Measurements from ENCODE around the gene MINDY2. TPM values are rescaled to one million over a fixed set of nuclear protein-coding genes. Genes with fewer than 3 reads are reported as not detected.

The MINDY2 gene
- total and polyA plus RNA-seq, 10 of the 15 experiments (the other 5 are each of a cell fraction or from before 2014, with no cell fraction given), result 0.73 to 9.4 (median 3.3) TPM

DNA sequence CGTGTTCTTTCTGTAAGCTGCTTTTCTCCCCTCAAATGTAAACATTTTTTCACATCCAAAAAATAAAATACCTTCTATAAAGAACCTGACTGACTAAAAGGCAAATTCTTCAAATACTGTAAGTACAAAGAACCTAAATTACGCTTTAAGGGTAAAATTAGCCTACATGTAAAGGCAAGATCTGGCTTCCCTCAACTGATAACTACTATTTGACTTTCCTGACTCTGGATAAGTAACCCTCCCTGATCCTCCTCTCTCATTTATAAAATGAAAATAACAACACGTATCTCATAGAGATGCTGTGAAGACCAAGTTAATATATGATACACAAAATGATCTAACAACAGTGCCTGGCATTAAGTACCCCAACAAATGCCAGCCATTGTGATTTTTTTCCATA lies 33.8 kb upstream of the MINDY2 start (continued):
- TF ChIP-seq ETV6 (conservative IDR thresholded peaks at IDR 0.05 in 1 of 2, IDR thresholded peaks at IDR 0.05 in 1 of 2; ENCODE audit: borderline replicate concordance in 1 of 2, low read depth in 1 of 2) (no peak), JUNB (IDR thresholded peaks at IDR 0.05) (no peak), CREB1 (IDR thresholded peaks at IDR 0.05; ENCODE audit: low read depth) (no peak), RFX5 (IDR thresholded peaks at IDR 0.05; ENCODE audit: low read depth, low read length) (no peak), SMAD1 (IDR thresholded peaks at IDR 0.05; ENCODE audit: low read depth, partially characterized antibody) (no peak), EP300 (IDR thresholded peaks at IDR 0.05; ENCODE audit: borderline replicate concordance in 1 of 2, control insufficient read depth in 1 of 2, low read depth in 2 of 2, low read length in 2 of 2) (no peak)
- TF ChIP-seq, protein P1, sequence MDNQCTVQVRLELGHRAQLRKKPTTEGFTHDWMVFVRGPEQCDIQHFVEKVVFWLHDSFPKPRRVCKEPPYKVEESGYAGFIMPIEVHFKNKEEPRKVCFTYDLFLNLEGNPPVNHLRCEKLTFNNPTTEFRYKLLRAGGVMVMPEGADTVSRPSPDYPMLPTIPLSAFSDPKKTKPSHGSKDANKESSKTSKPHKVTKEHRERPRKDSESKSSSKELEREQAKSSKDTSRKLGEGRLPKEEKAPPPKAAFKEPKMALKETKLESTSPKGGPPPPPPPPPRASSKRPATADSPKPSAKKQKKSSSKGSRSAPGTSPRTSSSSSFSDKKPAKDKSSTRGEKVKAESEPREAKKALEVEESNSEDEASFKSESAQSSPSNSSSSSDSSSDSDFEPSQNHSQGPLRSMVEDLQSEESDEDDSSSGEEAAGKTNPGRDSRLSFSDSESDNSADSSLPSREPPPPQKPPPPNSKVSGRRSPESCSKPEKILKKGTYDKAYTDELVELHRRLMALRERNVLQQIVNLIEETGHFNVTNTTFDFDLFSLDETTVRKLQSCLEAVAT (IDR thresholded peaks at IDR 0.05), result no peak

DNA sequence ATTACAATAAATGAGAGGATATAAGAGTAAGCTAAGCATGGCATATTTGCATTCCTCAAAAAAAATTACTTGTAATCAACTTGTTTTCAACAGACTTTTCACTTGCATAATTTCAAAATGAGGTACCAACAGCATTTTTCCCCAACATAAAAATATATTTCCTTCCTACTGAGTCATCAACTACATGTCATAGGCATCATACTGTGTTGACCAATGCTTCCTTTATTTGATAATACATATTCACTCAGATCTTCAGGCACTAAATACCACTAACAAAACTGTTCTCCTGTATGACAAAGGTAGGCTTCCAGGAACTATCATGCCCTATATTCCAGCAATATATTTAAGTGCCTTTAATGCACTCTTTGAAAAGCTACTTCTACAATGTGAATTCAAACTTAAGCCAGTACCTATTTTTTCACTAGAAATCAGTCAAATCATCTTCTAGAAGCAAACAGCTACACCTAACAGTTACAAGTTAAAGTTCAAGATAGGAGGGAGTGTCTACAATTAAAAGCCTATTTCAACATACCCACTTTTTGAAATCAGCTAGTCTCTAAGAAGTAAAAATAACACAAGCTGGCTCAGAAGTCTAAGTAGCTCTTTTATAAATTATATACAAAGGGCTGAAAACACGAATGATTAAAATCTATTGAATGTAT lies 32.9 kb upstream of the MINDY2 start:
- H3K4me1 ChIP-seq (ENCODE audit: control insufficient read depth, insufficient read depth, low read length), result no peaks in the 10 kb centered on the region
- WGBS (ENCODE audit: insufficient coverage, insufficient replicate concordance, low lambda C conversion rate, missing lambda C conversion rate), result 97% methylated on average over 1 of the region's 1 CpG
- FAIRE-seq, result no peak
- TF ChIP-seq SMAD5 (IDR thresholded peaks at IDR 0.05; ENCODE audit: low read depth) (no peak), BHLHE40 (IDR thresholded peaks at IDR 0.05; ENCODE audit: borderline replicate concordance in 1 of 2, low read depth in 2 of 2, low read length in 1 of 2) (no peak), ZNF217 (IDR thresholded peaks at IDR 0.05) (no peak), SIX5 (IDR thresholded peaks at IDR 0.05; ENCODE audit: low read depth, low read length, severe bottlenecking) (no peak)
- TF ChIP-seq, protein P2, sequence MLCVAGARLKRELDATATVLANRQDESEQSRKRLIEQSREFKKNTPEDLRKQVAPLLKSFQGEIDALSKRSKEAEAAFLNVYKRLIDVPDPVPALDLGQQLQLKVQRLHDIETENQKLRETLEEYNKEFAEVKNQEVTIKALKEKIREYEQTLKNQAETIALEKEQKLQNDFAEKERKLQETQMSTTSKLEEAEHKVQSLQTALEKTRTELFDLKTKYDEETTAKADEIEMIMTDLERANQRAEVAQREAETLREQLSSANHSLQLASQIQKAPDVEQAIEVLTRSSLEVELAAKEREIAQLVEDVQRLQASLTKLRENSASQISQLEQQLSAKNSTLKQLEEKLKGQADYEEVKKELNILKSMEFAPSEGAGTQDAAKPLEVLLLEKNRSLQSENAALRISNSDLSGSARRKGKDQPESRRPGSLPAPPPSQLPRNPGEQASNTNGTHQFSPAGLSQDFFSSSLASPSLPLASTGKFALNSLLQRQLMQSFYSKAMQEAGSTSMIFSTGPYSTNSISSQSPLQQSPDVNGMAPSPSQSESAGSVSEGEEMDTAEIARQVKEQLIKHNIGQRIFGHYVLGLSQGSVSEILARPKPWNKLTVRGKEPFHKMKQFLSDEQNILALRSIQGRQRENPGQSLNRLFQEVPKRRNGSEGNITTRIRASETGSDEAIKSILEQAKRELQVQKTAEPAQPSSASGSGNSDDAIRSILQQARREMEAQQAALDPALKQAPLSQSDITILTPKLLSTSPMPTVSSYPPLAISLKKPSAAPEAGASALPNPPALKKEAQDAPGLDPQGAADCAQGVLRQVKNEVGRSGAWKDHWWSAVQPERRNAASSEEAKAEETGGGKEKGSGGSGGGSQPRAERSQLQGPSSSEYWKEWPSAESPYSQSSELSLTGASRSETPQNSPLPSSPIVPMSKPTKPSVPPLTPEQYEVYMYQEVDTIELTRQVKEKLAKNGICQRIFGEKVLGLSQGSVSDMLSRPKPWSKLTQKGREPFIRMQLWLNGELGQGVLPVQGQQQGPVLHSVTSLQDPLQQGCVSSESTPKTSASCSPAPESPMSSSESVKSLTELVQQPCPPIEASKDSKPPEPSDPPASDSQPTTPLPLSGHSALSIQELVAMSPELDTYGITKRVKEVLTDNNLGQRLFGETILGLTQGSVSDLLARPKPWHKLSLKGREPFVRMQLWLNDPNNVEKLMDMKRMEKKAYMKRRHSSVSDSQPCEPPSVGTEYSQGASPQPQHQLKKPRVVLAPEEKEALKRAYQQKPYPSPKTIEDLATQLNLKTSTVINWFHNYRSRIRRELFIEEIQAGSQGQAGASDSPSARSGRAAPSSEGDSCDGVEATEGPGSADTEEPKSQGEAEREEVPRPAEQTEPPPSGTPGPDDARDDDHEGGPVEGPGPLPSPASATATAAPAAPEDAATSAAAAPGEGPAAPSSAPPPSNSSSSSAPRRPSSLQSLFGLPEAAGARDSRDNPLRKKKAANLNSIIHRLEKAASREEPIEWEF (IDR thresholded peaks at IDR 0.05; ENCODE audit: insufficient replicate concordance, low read depth, low read length), result no peak
- TF ChIP-seq, protein P3, sequence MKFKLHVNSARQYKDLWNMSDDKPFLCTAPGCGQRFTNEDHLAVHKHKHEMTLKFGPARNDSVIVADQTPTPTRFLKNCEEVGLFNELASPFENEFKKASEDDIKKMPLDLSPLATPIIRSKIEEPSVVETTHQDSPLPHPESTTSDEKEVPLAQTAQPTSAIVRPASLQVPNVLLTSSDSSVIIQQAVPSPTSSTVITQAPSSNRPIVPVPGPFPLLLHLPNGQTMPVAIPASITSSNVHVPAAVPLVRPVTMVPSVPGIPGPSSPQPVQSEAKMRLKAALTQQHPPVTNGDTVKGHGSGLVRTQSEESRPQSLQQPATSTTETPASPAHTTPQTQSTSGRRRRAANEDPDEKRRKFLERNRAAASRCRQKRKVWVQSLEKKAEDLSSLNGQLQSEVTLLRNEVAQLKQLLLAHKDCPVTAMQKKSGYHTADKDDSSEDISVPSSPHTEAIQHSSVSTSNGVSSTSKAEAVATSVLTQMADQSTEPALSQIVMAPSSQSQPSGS (IDR thresholded peaks at IDR 0.05; ENCODE audit: low read length), result no peak

More for the DNA sequence above, 32.9 kb upstream of the MINDY2 start:
- BruUV-seq (replicated peaks), result no TSS peak
- H3K79me2 ChIP-seq (ENCODE audit: control insufficient read depth, insufficient read depth, low read length), result peaks cover 92% of the 10 kb centered on the region
- RAD21 ChIA-PET (ENCODE audit: unreplicated experiment), result no interaction called here
- no peaks in the 10 kb centered on the region for H3K36me3 ChIP-seq (ENCODE audit: control insufficient read depth in 2 of 2, insufficient read depth in 2 of 2, low read length in 1 of 2)
- POLR2A ChIA-PET, result interaction anchor here (0.9 to 1.6 kb wide), 3 partner anchors 12 to 59 kb away, joined by 3 to 4 read pairs (median 3); no protein-coding TSS in a partner anchor
- CTCF ChIA-PET, result interaction anchor here (0.7 to 2.0 kb wide), 5 partner anchors 8 to 46 kb away, joined by 3 to 4 read pairs (median 4); no protein-coding TSS in a partner anchor
- SMC1A ChIA-PET (ENCODE audit: uncharacterized antibody, unreplicated experiment), result interaction anchor here (0.7 to 3.4 kb wide), 4 partner anchors 9 to 763 kb away, joined by 3 to 19 read pairs (median 5); no protein-coding TSS in a partner anchor
- DNase-seq (ENCODE audit: low read depth, low spot score) (no peak), ATAC-seq (no peak)
- no peak overlapping the region for H3K4me2 ChIP-seq (ENCODE audit: control insufficient read depth, insufficient read depth)
- H3K27me3 ChIP-seq (replicated peaks in 1 of 2; ENCODE audit: control insufficient read depth in 2 of 2, insufficient read depth in 2 of 2, low read length in 1 of 2), result no peaks in the 10 kb centered on the region
- H3K9me3 ChIP-seq (replicated peaks; ENCODE audit: control insufficient read depth, insufficient read depth, low read length), result no peaks in the 10 kb centered on the region; the same call in 2 of the 3 replicates
- no peak overlapping the region for H3K4me3 ChIP-seq
- in situ Hi-C loops (cut with MboI), result no loop called here
- H2AFZ ChIP-seq (ENCODE audit: control insufficient read depth, low read depth, low read length), result no peak overlapping the region
- intact Hi-C loops (cut with micrococcal nuclease; ENCODE audit: unreplicated experiment), result no loop called here
- no peak overlapping the region for H3K9ac ChIP-seq (ENCODE audit: control insufficient read depth, insufficient read depth, low read length)
- no peaks in the 10 kb centered on the region for H4K20me1 ChIP-seq (ENCODE audit: control insufficient read depth, insufficient read depth)
- no peak overlapping the region for H3K27ac ChIP-seq (ENCODE audit: control insufficient read depth, insufficient read depth)

Data from GM12878 (cell line).